NCI-H2107 treated with DMSO at 0.1 percent for 48 hours (cell line): Measurements from ENCODE around the gene ITGA1.
"Not testable (repeated sequence)": the region's sequence is repeated elsewhere in the genome, so short reads cannot be mapped to it uniquely, and the experiment has no call there.

Source experiments
- DNase-seq: peaks from one replicate; lab custom pipeline; 2025; ENCODE audit not compliant: unreplicated experiment; lab: John Stamatoyannopoulos, UW

The ITGA1 gene

DNA sequence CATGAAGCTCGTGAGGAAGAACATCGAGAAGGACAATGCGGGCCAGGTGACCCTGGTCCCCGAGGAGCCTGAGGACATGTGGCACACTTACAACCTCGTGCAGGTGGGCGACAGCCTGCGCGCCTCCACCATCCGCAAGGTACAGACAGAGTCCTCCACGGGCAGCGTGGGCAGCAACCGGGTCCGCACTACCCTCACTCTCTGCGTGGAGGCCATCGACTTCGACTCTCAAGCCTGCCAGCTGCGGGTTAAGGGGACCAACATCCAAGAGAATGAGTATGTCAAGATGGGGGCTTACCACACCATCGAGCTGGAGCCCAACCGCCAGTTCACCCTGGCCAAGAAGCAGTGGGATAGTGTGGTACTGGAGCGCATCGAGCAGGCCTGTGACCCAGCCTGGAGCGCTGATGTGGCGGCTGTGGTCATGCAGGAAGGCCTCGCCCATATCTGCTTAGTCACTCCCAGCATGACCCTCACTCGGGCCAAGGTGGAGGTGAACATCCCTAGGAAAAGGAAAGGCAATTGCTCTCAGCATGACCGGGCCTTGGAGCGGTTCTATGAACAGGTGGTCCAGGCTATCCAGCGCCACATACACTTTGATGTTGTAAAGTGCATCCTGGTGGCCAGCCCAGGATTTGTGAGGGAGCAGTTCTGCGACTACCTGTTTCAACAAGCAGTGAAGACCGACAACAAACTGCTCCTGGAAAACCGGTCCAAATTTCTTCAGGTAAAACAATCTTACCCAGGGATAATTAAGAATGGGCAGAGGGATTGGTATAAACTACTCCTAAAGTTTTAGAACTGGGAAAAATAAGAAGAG is 12.9 kb downstream of the ITGA1 start:
- no peak for DNase-seq

DNA sequence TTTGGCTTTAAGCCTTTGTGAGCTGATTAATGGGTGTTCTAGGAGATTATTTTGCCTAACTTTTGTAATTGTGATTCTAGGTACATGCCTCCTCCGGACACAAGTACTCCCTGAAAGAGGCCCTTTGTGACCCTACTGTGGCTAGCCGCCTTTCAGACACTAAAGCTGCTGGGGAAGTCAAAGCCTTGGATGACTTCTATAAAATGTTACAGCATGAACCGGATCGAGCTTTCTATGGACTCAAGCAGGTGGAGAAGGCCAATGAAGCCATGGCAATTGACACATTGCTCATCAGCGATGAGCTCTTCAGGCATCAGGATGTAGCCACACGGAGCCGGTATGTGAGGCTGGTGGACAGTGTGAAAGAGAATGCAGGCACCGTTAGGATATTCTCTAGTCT is 13.6 kb downstream of the ITGA1 start:
- DNase-seq: no peak

DNA sequence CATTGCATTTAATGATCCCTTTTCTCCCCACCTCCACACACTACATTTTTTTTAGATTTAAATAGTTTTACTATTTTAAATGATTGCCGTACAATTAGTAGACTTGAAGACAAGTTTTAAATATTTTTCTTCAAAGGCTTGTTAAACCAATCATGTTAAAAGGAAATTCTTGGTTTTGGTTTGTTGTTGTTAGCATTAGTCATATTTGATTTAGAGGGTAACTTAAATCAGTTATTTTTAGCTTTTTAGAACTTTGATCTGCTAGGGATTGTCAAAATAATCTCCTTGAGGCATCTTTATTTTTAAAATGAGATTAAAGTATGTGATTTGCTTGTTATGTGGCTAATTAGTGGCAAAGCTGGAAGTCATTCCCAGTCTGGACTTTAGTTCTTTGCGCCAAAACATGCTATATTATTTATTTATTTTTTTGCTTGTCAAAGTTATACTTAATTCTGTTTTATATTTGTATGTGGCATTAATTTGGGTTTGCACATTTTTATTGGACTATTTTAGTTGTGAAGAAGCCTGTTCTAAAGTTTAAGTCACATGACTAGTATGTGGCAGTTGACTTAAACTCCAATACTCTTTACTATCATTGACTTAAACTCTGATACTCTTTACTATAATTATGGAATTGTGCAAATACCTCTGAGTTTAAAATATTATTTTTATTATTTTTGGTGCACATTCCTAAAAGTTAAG is 14.7 kb downstream of the ITGA1 start:
- DNase-seq: no peak

DNA sequence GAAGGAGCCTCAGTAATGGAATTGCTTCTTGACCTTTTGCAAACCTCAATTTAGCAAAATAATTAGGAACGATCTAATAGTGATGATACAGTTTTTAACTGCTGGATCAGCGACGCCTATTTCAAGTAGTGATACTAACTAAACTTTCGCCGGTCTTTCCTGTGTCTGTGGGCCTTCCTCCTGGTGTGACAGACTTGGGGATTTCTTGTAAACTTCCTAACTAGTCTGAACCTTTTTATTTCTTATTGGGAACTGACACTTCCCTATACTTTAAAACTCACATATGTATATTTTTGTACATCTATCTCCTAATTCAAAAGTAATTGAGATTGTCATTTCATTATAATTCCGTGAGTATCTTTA is 15.2 kb downstream of the ITGA1 start:
- DNase-seq: no peak

DNA sequence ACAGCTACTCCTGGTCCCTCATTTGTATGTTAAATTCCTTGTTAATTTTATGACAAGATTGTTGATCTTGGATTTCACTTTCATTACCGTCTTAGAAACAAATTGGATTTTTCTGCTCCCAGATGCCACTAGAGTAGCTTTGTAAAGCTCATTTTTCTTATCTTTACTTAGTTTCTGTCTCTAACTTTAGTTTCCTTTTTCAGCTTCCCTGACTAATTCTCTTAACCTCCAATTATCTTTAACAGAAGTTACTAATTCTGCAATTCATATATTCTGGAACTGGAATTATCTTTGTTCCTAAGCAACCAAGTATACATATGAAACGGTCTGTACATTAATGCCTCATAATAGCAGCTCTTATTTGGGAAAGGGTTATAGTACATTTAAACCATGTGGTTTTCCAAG is 16.7 kb downstream of the ITGA1 start:
- no peak for DNase-seq

DNA sequence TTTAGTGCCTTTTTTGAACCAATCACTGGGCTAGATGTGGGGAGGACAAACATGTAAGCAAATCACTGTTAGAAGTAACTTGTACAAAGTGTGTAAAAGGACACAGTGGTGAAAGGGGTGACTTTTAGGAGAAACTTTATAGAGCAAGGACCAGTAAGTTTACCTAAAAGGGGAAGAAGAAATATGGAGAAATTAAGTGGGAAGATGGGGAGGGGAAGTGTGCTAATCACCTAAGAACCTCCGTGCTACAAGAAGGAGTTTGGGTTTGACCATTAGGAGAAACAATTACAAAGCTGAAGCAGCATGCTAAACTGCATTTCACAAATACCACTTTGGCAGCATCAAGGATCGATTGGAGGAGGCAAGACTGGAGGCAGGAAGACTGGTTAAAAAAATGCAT is 17.3 kb downstream of the ITGA1 start:
- no peak for DNase-seq

DNA sequence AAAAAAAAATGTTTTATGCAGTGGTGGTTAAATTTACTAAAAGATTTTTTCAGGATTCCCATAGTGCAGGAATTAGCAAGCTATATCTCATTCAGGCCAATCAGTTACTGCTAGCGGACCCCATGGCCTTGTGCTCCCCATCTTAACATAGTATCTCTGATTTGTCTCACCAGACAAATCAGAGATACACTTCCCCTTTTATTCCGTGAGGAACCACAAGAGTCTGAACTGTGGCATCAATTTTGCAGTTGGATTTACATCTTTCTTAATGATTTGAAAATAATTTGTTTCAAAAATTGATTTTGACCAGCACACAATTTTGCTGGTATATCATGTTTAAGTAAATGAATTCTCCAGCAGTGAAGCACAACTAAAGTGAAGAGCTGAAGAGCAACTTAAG is 17.9 kb downstream of the ITGA1 start:
- no peak for DNase-seq

DNA sequence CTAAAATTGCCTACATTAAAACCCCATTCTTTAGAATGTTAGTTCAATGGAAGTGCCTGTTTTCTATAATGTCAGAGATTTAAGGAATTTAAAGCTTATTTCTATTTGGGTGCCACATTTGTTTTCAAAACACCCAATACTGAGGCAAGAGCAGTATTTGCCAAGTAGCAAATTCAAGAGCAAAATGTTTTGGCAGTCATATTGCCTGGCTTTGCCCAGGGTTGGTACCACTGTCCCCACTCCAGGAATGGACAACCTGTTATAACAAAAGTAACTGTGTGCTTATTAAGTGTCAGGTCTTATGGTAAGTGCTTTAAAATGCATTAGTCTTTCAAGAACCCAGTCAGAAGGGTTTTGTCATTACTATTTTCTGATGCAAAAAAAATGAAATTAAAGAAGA is 19.3 kb downstream of the ITGA1 start:
- DNase-seq: no peak

DNA sequence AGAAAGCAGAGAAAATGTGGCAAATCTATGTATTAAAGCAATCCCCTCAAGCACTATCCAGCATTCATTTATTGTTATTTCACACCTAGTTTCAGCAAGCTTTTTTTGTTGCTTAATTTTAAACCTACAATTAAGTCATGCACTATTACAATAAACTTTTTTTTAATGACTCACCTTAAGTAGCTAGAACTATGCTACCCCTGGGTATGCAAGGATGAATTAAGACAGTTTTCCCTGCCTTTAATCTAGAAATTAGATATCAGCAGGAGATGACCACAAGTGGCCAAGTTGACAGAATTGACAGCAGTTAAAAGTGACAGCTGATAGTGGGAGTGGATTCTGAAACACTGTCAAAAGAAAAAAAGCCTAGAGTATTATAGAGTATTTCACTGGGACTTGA is 20.0 kb downstream of the ITGA1 start:
- DNase-seq: no peak

DNA sequence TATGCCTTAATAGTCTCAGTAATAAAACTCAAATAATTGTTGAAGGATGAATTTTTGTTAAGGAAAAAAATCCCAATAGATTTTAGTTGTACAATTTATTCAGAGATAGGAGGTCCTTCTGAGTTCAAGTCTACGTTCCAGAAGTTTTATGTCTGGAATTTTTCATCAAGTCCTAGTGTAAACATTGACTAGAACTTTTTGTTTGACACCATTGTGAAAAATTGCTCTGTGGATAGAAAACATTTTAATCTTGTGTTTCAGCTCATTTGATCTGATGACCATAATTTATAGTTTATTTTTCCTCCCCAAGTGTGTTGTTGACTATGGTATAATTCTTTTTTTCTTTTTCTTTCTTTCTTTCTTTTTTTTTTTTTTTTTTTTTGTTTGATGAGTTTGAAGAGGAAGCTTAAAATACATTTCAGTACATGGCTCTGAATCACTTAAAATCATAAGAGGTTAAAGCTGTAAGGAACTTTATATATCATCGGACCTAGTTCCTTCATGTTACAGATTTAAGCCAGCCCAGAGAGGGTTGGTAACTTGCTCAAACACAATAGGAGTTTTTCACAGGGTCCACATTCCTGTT is 20.7 kb downstream of the ITGA1 start:
- no peak for DNase-seq

DNA sequence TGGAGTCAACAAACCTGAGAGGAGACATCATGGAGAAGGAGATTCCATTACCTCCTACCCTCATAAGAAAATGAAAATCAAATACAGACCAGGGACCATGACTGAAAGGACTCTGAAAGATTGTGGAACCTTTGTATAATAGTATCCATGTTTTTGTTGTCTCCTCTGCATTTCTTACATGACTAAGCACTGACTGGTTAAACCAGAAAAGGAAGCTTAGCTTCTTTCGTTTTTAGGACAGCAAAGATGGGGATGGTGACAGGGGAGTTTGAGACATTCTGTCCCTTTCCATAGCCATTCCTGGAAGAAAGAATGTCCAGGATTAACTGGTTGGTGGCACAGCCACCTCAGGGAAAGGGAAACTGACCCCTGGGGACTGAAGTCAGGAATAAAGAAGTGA is 22.2 kb downstream of the ITGA1 start:
- DNase-seq: no peak

DNA sequence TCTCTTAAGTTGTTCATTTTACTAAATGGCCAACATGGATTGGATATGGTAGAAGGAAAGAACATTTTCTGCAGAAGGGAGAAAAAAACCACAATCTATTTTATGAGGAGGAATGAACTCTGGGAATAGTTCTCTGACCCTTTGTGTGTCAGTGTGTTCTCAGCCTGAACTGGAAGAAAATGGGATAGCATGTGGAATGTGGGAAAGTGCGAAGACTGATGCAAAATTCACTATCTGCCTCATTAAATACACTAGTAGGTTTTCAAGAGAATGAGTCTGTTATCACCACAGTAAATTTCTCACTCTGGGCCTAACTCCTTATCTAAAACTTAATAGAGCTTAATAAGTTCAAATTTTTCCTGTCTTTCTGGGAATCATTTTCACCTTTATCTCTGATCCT is 22.7 kb downstream of the ITGA1 start:
- no peak for DNase-seq

DNA sequence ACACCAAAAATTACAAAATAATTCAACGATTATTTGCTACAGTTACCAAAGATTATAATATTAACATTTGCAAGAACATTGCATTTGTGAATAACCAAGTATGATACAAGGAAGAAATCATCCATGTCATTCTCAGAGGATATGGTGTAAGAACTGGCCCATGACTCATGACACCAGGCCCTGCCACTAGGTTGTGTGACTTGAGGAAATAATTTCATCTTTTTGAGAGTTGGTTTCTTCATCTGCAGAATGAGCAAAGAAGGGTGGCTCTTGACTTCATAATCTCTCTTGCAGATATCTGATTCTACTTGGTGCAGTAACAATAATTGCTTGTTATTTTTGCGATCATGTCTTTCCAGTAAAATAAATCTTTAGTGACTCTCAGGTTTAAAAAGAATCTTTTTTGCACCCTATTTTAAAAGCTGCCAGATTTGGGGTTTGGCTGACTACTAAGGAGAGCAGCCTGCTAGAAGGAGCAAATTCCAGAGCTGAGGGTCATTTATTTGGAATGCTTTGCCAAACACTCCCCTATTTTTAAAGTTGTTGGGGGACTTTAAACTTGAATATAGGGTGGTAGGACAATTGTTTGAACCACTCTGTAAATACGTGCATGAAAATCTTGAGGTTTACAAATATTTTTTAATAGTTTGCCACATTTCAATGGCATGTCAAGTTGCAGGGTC is 23.5 kb downstream of the ITGA1 start:
- DNase-seq: no peak

DNA sequence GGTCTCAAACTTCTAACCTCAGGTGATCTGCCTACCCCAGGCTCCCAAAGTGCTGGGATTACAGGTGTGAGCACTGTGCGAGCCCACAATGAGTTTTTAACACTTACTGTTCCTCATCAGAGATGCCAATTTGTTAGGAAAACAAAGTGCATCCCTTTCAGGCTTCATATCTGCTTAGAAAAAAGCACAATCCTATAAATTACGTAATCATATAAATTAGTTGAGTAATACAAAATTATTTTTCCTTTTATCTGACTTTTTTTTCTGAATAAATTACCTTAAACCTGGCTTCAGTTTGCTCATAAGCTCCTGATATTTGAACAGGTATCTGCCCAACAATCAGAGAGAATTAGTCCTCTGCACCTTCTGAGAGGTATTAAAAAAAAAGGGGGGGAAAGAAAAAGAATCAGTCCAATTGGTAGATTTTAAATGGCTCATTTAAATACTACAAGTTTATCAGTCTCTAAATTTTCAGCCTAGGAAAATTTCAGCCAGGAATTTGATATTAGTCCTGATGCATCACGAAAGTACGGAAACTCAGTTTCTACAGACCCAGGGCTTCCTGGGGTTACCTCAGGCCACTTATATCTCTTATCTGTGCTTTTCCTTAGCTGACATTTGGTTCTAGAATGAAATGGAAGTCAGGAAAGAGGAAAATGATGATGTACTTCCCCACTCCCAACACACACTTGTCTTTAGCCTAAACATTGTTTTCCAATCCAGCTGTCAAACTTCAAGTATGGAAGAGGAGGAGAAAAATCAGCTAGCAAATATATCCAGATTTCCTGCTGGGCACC is 26.8 kb downstream of the ITGA1 start:
- DNase-seq: no peak

DNA sequence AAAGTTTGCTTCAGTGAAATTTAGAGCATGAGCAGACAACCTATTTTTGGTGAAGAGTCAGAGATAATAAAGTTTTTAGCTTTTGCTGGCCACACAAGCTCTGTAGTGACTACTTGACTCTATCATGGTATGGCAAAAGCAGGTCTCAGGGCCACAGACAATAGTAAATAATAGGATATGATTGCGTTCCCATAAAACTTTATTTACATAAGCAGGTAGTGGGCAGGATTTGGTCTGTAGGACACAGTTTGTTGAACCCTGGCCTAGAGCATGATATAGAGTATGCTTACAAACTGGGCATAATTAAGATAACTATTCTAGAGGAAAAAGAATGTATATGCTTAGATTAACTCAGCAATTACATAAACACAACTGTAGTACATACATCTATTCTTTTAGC is 30.1 kb downstream of the ITGA1 start:
- no peak for DNase-seq

DNA sequence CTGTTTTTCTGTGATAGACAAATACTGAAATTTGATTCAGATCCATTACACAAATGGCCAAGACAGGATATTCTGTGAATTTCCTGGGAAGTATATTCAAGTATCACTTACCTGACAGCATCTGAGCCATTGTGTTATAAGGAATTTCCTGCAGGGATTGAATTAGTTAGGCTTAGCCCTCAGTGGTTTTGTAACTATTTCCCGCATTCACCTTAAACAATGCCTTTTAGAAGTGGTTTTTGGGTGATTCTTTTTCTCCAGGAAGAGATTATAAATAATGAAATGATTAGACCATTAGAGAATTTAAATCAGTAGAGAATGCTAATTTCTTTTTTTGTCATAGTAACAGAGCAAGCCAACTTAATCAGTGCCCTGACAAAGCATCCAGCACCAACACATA is 30.6 kb downstream of the ITGA1 start:
- DNase-seq: no peak

DNA sequence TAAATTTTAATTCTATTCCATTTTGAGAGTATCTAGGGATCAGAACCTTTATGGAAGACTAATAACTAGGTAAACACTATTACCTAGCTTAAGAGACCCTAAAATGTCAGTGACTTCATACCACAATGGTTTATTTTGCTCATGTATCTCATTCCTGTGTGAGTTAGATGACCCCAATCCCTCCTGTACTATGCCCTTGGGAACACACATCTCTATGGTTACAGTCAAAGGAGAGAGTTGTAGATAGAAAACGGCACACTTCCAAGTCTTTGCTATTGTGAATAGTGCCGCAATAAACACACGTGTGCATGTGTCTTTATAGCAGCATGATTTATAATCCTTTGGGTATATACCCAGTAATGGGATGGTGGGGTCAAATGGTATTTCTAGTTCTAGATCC is 31.1 kb downstream of the ITGA1 start:
- DNase-seq: not testable (repeated sequence)

DNA sequence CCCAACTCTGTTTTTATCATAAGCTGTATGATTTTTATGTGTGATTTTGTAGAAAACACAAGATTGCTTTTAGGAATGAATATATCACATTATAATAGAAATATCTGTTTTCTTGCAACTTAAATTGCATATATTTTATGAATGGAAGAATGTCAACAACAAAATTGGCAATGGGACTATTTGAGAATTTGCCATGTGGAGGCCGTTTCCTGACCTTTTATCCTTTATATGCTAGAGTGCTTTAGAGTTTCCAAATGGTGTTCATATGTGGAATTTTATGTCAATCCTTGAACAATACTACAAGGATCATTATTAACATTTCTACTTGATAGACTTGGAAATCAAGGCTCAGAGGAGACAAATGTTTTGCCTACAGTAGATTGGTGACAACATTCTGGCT is 34.2 kb downstream of the ITGA1 start:
- no peak for DNase-seq

DNA sequence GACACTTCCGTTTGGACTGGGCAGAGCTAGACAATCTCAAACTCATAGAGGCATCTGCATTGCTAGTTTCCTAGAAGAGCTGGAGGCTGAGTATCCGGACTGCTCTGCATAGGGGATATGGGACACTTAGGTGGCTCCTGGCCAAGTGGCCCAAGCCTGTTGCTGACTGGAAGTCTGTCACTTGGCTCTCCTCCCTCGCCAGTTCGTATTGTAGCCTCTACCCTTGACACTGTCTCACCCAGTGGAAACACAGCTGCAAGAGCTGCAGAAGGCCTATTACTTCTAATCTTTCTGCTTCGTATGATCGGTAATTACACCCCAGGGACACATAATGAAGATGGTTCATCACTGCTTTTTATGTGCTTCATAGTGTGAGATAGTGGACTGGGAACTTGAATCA is 34.7 kb downstream of the ITGA1 start:
- no peak for DNase-seq

DNA sequence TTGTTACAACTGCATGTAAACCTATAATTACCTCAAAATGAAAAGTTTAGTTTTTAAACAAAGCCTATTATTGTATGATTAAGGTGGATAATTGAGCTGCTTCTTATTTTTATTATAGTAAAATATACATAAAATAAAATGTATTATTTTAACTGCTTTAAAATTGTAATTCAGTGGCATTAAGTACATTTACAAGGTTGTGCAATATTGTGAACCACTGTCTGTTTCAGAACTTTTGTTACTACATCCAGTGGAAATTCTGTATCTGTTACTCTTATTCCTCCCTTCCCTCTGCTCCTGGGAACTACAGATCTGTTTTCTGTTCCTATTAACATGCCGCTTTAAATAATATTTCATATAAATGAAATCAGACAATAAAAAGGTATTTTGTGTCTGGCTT is 37.1 kb downstream of the ITGA1 start:
- no peak for DNase-seq

DNA sequence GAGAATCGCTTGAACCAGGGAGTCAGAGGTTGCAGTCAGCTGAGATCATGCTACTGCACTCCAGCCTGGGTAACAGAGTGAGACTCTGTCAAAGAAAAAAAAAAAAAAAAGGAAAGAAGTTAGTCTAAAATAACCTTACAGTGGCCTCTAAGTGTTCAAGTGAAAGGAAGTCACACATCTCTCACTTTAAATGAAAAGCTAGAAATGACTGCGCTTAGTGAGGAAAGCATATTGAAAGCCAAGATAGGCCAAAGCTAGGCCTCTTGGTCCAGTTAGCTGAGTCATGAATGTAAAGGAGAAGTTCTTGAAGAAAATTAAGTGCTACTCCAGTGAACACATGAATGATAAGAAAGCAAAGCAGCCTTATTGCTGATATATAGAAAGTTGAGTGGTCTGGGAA is 38.1 kb downstream of the ITGA1 start:
- no peak for DNase-seq
